ENCODE data around the gene DNER.

DNER gene

DNA sequence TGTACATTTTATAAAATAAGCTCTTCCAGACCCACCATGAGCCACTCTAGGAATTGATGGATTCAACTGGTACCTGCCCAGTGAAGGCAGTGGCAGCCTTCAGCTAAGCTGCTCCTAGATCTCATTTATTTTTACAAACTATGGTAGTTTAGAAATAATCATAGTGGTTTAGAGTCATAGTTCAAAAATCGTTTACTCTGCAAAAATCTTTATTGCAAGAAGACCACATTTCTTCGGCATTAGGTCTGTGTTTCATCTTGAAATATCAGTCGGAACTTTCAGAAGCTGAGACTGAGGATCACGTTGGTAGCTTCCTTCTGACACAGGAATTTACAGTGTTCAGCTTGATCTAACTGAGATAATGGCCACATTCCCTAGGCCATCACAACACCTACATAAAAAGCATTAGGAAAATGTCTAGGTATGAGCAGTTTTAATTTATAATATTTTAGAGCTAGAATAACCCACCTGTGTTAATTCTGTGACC lies 237.0 kb downstream of the DNER start:
- DNase-seq: no peak

GRCh38 chr2:229475778-229476177 lies 238.6 kb downstream of the DNER start:
- no peak for DNase-seq

- no peak for DNase-seq
These were observed 240.2 kb downstream of the DNER start for GRCh38 chr2:229474125-229474524.

GRCh38 chr2:229470781-229471180 lies 243.6 kb downstream of the DNER start:
- DNase-seq: no peak

- DNase-seq: no peak
These were observed 246.6 kb downstream of the DNER start for GRCh38 chr2:229467783-229468182.

GRCh38 chr2:229463841-229464346 lies 250.5 kb downstream of the DNER start:
- no peak for DNase-seq

DNA sequence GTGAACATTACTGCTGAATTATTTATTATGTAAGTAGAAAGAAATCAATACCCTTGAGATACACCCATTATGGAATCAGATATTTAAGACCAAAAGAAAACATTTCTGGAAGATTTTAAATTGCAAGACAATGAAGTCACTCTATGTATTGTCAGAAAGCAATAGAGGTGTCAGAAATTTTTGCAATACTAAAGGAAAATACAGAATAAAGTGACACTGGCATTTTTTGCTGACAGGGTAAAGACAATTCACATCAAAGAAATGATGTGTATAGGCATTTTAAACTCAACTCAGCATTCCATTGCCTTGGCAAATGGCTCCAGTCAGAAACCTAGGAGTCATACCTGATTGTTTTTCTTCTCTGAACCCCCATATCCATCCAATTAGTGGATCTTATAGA lies 252.2 kb downstream of the DNER start:
- no peak for DNase-seq

- DNase-seq: no peak
These were observed 258.3 kb downstream of the DNER start for GRCh38 chr2:229456091-229456490.

DNA sequence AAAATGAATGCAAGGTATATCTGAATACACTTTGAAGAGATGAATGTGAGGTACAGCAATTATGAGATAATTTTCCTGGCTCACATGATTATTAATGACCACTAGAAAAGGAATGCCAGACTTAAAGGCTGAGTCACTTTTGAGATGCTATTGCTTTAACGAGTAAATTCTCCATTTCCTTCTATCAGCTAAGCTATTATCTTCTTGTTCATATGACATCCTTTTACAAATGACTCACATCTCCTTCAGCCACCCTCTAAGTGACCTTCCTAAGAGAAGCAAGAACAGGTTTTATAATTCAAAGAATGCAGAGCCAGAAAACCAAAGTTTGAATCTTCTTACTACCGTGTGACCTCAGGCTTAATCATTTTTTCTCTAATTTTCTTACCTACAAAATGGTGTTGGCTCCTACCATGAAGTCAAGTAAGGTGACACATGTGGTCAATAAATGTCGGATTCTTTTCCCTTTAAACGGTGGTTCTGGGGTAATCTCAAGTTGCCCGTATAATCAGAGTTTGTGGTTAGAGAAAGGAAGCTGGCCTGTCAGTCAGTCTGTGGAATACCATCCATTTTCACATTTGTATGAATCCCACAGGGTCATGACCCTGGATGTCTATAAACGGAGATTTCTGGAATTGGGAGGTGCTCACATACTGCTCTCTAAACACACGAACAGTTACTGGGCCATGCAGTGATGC lies 259.3 kb downstream of the DNER start:
- DNase-seq: no peak

GRCh38 chr2:229453230-229453629 lies 261.1 kb downstream of the DNER start:
- DNase-seq: no peak

GRCh38 chr2:229451852-229452251 lies 262.5 kb downstream of the DNER start:
- DNase-seq: no peak

- DNase-seq: no peak
These were observed 267.1 kb downstream of the DNER start for GRCh38 chr2:229447227-229447626.

DNA sequence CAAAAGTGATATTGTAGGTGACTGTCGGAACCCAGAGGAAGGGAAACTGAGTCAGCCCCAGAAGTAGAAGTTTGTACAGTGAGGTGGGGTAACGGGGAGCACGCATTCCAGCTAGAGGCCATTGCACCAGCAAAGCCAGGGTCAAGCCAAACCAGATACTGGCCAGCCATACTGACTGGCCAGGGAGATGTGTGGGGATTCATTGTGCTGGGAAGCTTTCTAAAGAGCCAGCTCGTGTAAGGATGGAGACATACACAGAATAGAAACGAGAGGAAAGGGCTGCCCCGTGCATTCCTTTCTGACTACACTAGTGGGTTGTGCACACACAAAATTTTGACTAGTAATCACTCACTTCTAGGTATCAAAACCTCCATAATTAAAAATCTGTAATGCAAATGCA lies 268.0 kb downstream of the DNER start:
- DNase-seq: no peak

GRCh38 chr2:229445501-229446211 lies 268.7 kb downstream of the DNER start:
- DNase-seq: no peak

- DNase-seq: no peak
These were observed 269.3 kb downstream of the DNER start for GRCh38 chr2:229445019-229445418.

GRCh38 chr2:229443546-229444268 lies 270.6 kb downstream of the DNER start:
- DNase-seq: no peak

DNA sequence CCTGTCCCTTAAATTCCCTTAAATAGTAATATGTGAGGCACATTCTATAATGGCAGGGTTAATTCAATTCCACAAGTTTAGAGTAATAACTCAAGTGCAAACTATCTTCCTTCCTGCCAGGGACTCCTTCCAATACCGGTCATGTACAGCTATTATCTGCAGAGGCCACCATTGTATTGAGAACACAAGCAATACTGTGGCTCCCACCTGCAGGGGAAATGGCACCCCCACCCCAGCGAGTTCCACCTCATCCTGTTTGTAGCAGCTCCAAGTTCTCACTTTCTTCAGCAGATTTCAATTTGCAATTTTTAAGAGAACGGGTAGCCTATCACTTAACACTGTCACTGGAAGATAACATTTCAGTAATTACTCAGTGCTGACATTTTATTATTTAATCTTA lies 271.2 kb downstream of the DNER start:
- DNase-seq: no peak

GRCh38 chr2:229438430-229439159 lies 275.8 kb downstream of the DNER start:
- DNase-seq: no peak

GRCh38 chr2:229437467-229437866 lies 276.9 kb downstream of the DNER start:
- DNase-seq: no peak

DNA sequence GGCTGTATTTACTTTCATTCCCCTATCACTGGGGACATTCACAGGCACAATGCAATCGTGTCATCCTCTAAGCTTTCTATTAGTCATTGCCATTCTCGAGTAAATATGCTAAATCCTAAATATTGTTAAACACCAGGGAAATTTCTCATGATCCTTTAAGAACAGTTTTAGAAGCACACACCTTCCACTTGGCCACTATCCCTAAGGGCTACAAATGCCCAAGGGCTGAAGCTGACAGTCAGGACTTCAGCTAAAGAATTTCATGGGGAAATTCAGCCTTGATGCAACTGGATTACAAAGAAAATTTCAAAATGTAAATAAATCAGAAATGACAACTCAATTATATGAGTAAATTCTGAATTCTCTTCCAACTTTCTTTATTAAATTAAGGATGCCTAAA lies 280.2 kb downstream of the DNER start:
- no peak for DNase-seq

- DNase-seq: no peak
These were observed 281.0 kb downstream of the DNER start for GRCh38 chr2:229433351-229433750.

DNA sequence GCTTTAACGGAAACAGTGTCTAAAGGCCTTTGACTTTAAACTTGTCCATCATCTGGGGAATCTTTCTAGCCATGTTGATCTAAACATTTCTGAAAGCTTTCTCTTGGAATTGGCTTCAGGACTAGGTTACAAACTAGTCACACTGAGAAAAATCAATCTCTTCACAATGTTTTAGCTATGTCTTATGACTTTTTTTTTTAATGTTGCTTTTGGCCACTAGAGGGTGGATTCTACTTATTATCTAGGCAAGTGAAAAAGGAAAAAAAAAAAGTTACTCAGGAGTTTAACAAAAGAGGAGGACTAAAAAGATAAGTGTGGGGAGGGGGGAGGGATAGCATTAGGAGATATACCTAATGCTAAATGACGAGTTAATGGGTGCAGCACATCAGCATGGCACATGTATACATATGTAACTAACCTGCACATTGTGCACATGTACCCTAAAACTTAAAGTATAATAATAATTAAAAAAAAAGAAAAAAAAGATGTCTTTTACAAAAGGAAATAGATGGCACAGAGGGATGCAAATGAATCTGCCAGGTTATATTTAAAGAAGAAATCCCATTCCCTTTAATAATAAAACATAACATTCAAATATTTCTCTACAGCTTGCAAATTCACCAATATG lies 282.9 kb downstream of the DNER start:
- no peak for DNase-seq

Data from NCI-H2029 treated with DMSO at 0.1 percent for 48 hours (cell line).